SK-N-SH treated with all-trans-retinoic acid at 6 μM for 48 hours (cell line): ENCODE data around the gene RAPGEF5.

Source experiments
- ATAC-seq: fragments of 200-7000 bp; cut with Tn5 transposase; 3 replicates; pipeline ENCODE4 v1.9.1; 2020; ENCODE audit warnings: mild to moderate bottlenecking, moderate library complexity
- ARNTL ChIP-seq: fragments of 450-650 bp; formaldehyde crosslinking; IDR thresholded peaks from 2 replicates; pipeline ENCODE4 v1.5.0; 2020; ENCODE audit warnings: low read depth, mild to moderate bottlenecking, moderate library complexity, borderline replicate concordance
- BACH2 ChIP-seq: fragments of 250-450 bp; sonication (Bioruptor Pico); IDR thresholded peaks from 2 replicates; pipeline ENCODE4 v1.9.0; 2021; ENCODE audit warnings: mild to moderate bottlenecking, borderline replicate concordance
- CREB5 ChIP-seq: fragments of 250-450 bp; sonication (Bioruptor Pico); IDR thresholded peaks from 2 replicates; pipeline ENCODE4 v1.5.1; 2020; ENCODE audit warnings: low read depth, mild to moderate bottlenecking, moderate library complexity
- CSDC2 ChIP-seq: fragments of 250-450 bp; sonication (Bioruptor Pico); IDR thresholded peaks from 2 replicates; pipeline ENCODE4 v1.5.0; 2020; ENCODE audit warnings: mild to moderate bottlenecking, moderate library complexity
- ESRRG ChIP-seq: fragments of 250-450 bp; sonication (Bioruptor Pico); IDR thresholded peaks from 2 replicates; pipeline ENCODE4 v1.6.1; 2021; ENCODE audit warnings: mild to moderate bottlenecking
- GLIS3 ChIP-seq: fragments of 250-450 bp; sonication (Bioruptor Pico); IDR thresholded peaks from 2 replicates; pipeline ENCODE4 v1.5.0; 2020; ENCODE audit warnings: mild to moderate bottlenecking, moderate library complexity
- ISL1 ChIP-seq: fragments of 250-450 bp; sonication (Bioruptor Pico); IDR thresholded peaks from 2 replicates; pipeline ENCODE4 v2.1.2; 2022; ENCODE audit warnings: mild to moderate bottlenecking, moderate library complexity
- OSR1 ChIP-seq: fragments of 250-450 bp; sonication (Bioruptor Pico); IDR thresholded peaks from 2 replicates; pipeline ENCODE4 v1.8.0; 2022; ENCODE audit warnings: moderate library complexity, mild to moderate bottlenecking, inconsistent platforms
- PATZ1 ChIP-seq: fragments of 250-450 bp; sonication (Bioruptor Pico); IDR thresholded peaks from 2 replicates; pipeline ENCODE4 v1.8.0; 2020; ENCODE audit warnings: mild to moderate bottlenecking, moderate library complexity, borderline replicate concordance
- PPARA ChIP-seq: fragments of 250-450 bp; sonication (Bioruptor Pico); IDR thresholded peaks from 2 replicates; pipeline ENCODE4 v1.5.0; 2020; ENCODE audit warnings: mild to moderate bottlenecking, borderline replicate concordance
- SNAI2 ChIP-seq: fragments of 250-450 bp; sonication (Bioruptor Pico); IDR thresholded peaks from 2 replicates; pipeline ENCODE4 v1.5.0; 2020; ENCODE audit warnings: mild to moderate bottlenecking, moderate library complexity
- TOX ChIP-seq: fragments of 250-450 bp; sonication (Bioruptor Pico); IDR thresholded peaks from 2 replicates; pipeline ENCODE4 v1.8.0; 2021; ENCODE audit warnings: mild to moderate bottlenecking, moderate library complexity, borderline replicate concordance
- TSHZ2 ChIP-seq: fragments of 250-450 bp; sonication (Bioruptor Pico); IDR thresholded peaks from 2 replicates; pipeline ENCODE4 v1.5.0; 2020; ENCODE audit warnings: mild to moderate bottlenecking, moderate library complexity
- ZFP3 ChIP-seq: fragments of 250-450 bp; sonication (Bioruptor Pico); IDR thresholded peaks from 2 replicates; pipeline ENCODE4 v1.5.0; 2020; ENCODE audit warnings: mild to moderate bottlenecking, moderate library complexity
- ZFP30 ChIP-seq: fragments of 450-650 bp; formaldehyde crosslinking; IDR thresholded peaks from 2 replicates; pipeline ENCODE4 v1.5.0; 2022; ENCODE audit warnings: mild to moderate bottlenecking, moderate library complexity
- ZNF565 ChIP-seq: fragments of 450-650 bp; formaldehyde crosslinking; conservative IDR thresholded peaks from 2 replicates; pipeline ENCODE4 v1.5.0; 2020; ENCODE audit warnings: low read depth, mild to moderate bottlenecking, moderate library complexity
- ZNF70 ChIP-seq: fragments of 450-650 bp; formaldehyde crosslinking; IDR thresholded peaks from 2 replicates; pipeline ENCODE4 v1.5.0; 2020; ENCODE audit warnings: mild to moderate bottlenecking, moderate library complexity
- ZNF8 ChIP-seq: fragments of 450-650 bp; formaldehyde crosslinking; IDR thresholded peaks from 2 replicates; pipeline ENCODE4 v1.5.0; 2020; ENCODE audit warnings: mild to moderate bottlenecking, moderate library complexity
- TF ChIP-seq, protein P1 (sequence below): fragments of 250-450 bp; sonication (Bioruptor Pico); IDR thresholded peaks from 2 replicates; pipeline ENCODE4 v1.5.1; 2021; ENCODE audit warnings: mild to moderate bottlenecking, moderate library complexity
- TF ChIP-seq, protein P2 (sequence below): fragments of 250-450 bp; sonication (Bioruptor Pico); IDR thresholded peaks from 2 replicates; pipeline ENCODE4 v1.8.0; 2021; ENCODE audit warnings: low read depth, mild to moderate bottlenecking, moderate library complexity, borderline replicate concordance

RAPGEF5 gene

DNA sequence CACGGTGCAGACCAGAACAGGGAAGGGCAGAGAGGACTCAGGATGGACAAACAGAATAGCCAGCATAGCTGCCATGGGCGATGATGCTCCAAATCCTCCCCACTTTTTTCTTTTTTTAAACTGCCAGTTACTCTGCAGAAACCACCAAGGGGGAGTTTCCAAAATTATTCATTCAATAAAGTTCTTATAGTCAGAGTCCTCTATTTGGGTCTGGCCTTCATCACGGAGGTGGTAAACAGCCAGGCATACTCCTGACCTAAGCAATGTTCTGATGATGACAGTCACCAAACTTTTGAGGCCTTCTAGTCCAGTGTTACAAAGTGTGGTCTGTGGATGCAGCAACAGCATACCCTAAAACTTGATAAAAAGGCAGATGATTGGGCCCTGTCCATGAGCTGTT is 12.3 kb downstream of the RAPGEF5 start:
- TF ChIP-seq TSHZ2 (no peak), ZNF8 (CRISPR knock-in tag) (no peak), ZNF70 (CRISPR knock-in tag) (no peak), ESRRG (CRISPR knock-in tag) (no peak), OSR1 (no peak), TOX (CRISPR knock-in tag) (no peak), GLIS3 (CRISPR knock-in tag) (no peak), BACH2 (CRISPR knock-in tag) (no peak), CREB5 (CRISPR knock-in tag) (no peak), ARNTL (CRISPR knock-in tag) (no peak), PATZ1 (CRISPR knock-in tag) (no peak), PPARA (CRISPR knock-in tag) (no peak), ISL1 (CRISPR knock-in tag) (no peak), ZNF565 (CRISPR knock-in tag) (no peak), SNAI2 (CRISPR knock-in tag) (no peak), CSDC2 (no peak)
- TF ChIP-seq, protein P1, sequence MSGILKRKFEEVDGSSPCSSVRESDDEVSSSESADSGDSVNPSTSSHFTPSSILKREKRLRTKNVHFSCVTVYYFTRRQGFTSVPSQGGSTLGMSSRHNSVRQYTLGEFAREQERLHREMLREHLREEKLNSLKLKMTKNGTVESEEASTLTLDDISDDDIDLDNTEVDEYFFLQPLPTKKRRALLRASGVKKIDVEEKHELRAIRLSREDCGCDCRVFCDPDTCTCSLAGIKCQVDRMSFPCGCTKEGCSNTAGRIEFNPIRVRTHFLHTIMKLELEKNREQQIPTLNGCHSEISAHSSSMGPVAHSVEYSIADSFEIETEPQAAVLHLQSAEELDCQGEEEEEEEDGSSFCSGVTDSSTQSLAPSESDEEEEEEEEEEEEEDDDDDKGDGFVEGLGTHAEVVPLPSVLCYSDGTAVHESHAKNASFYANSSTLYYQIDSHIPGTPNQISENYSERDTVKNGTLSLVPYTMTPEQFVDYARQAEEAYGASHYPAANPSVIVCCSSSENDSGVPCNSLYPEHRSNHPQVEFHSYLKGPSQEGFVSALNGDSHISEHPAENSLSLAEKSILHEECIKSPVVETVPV (CRISPR knock-in tag) = no peak
- TF ChIP-seq, protein P2, sequence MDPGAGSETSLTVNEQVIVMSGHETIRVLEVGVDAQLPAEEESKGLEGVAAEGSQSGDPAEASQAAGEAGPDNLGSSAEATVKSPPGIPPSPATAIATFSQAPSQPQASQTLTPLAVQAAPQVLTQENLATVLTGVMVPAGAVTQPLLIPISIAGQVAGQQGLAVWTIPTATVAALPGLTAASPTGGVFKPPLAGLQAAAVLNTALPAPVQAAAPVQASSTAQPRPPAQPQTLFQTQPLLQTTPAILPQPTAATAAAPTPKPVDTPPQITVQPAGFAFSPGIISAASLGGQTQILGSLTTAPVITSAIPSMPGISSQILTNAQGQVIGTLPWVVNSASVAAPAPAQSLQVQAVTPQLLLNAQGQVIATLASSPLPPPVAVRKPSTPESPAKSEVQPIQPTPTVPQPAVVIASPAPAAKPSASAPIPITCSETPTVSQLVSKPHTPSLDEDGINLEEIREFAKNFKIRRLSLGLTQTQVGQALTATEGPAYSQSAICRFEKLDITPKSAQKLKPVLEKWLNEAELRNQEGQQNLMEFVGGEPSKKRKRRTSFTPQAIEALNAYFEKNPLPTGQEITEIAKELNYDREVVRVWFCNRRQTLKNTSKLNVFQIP (CRISPR knock-in tag) = no peak
- no peak for ATAC-seq

- TF ChIP-seq ZFP3 (CRISPR knock-in tag) (no peak), TOX (CRISPR knock-in tag) (no peak), GLIS3 (CRISPR knock-in tag) (no peak), CSDC2 (no peak), ESRRG (CRISPR knock-in tag) (no peak), PPARA (CRISPR knock-in tag) (no peak), SNAI2 (CRISPR knock-in tag) (no peak), ARNTL (CRISPR knock-in tag) (no peak), TSHZ2 (no peak), ISL1 (CRISPR knock-in tag) (no peak), ZNF565 (CRISPR knock-in tag) (no peak), PATZ1 (CRISPR knock-in tag) (no peak), ZFP30 (CRISPR knock-in tag) (no peak)
- TF ChIP-seq, protein P1 (CRISPR knock-in tag) = no peak
These were observed 13.3 kb downstream of the RAPGEF5 start for GRCh38 chr7:22343612-22344011.

More at GRCh38 chr7:22343612-22344011, 13.3 kb downstream of the RAPGEF5 start:
- no peak for ATAC-seq
